Thoracic aorta (tissue), 2 donors: ENCODE data around the gene MTHFS. TPM values are rescaled to one million over a fixed set of nuclear protein-coding genes. Genes with fewer than 3 reads are reported as not detected.
"Not testable (repeated sequence)": the region's sequence is repeated elsewhere in the genome, so short reads cannot be mapped to it uniquely, and the experiment has no call there.

ENCODE experiments used
- ATAC-seq: fragments of 150-250 bp; one replicate; pipeline ENCODE4 v1.8.0; 2017; ENCODE audit warnings: low read depth; ENCODE audit not compliant: insufficient number of reproducible peaks, low FRiP score
- DNase-seq: peaks from one replicate; pipeline ENCODE4 v3.0.0-alpha.2; 2020; ENCODE audit warnings: low spot score
- H3K27ac ChIP-seq, 2 donors: fragments of 200-600 bp; sonication (generic); 1 replicate in 1 of 2; 2 replicates in 1 of 2; pipeline ENCODE4 v1.5.1; 2016; ENCODE audit warnings: mild to moderate bottlenecking in 2 of 2, moderate library complexity in 2 of 2
- H3K27me3 ChIP-seq: fragments of 200-600 bp; sonication (generic); replicated peaks from 2 replicates; pipeline ENCODE4 v1.6.0; 2016; ENCODE audit warnings: mild to moderate bottlenecking; ENCODE audit not compliant: insufficient read depth
- H3K36me3 ChIP-seq: fragments of 200-600 bp; sonication (generic); one replicate; pipeline ENCODE4 v1.5.1; 2016
- H3K4me1 ChIP-seq, 2 donors: fragments of 200-600 bp; sonication (generic); 1 replicate in 1 of 2; 2 replicates in 1 of 2; pipeline versions ENCODE4 v1.5.1 to v1.6.0; 2016; ENCODE audit warnings: low read depth in 2 of 2, mild to moderate bottlenecking in 1 of 2; ENCODE audit not compliant: control insufficient read depth in 1 of 2
- H3K4me3 ChIP-seq: fragments of 200-600 bp; sonication (generic); 2 replicates; pipeline ENCODE4 v1.5.1; 2016; ENCODE audit warnings: mild to moderate bottlenecking
- H3K9me3 ChIP-seq: fragments of 200-600 bp; sonication (generic); 2 replicates; pipeline ENCODE4 v1.5.1; 2016
- CTCF ChIP-seq: fragments of 200-600 bp; sonication (generic); IDR thresholded peaks from one replicate; pipeline ENCODE4 v1.5.1; 2019; ENCODE audit warnings: antibody characterized with exemption
- total RNA-seq, 2 donors: library from RNA; depleted of rRNA; stranded (reverse); fragments of >200 nt; gene quantifications; one replicate each; pipeline versions ENCODE4 v1.1.0 to v1.2.3, GENCODE V29; 2016

MTHFS gene
- total RNA-seq, 2 donors from 2014 or later = 6.2 to 30.6 TPM

GRCh38 chr15:79919749-79920511 is 23.1 kb upstream of the MTHFS start:
- ATAC-seq (no peak), DNase-seq (no peak)
- no peak overlapping the region for H3K27ac ChIP-seq
- no peak overlapping the region for H3K4me3 ChIP-seq
- H3K36me3 ChIP-seq = peaks cover 5% of the 10 kb centered on the region
- peaks cover 4 to 6% of the 10 kb centered on the region in 2 donors for H3K4me1 ChIP-seq
- no peak for TF ChIP-seq CTCF
- H3K9me3 ChIP-seq = peaks cover 57% of the 10 kb centered on the region
- H3K27me3 ChIP-seq = no peaks in the 10 kb centered on the region

- DNase-seq = no peak
- no peak for ATAC-seq
- peaks cover 64% of the 10 kb centered on the region for H3K9me3 ChIP-seq
- peaks cover 5% of the 10 kb centered on the region for H3K36me3 ChIP-seq
- no peaks in the 10 kb centered on the region for H3K27me3 ChIP-seq
- TF ChIP-seq CTCF = no peak
- H3K4me1 ChIP-seq = peaks cover 2% of the 10 kb centered on the region in 2 donors
- H3K4me3 ChIP-seq = no peak overlapping the region
- no peak overlapping the region for H3K27ac ChIP-seq
These were observed 22.4 kb upstream of the MTHFS start for GRCh38 chr15:79919090-79919748.

GRCh38 chr15:79918278-79918677 is 21.5 kb upstream of the MTHFS start:
- no peak for DNase-seq

GRCh38 chr15:79916502-79917132 is 19.8 kb upstream of the MTHFS start:
- no peak for DNase-seq
- Histone ChIP-seq H3K4me3 (no peak overlapping the region), H3K36me3 (peaks cover 4% of the 10 kb centered on the region), H3K4me1 (no peaks in the 10 kb centered on the region), H3K27me3 (no peaks in the 10 kb centered on the region), H3K27ac (no peak overlapping the region), H3K9me3 (peaks cover 66% of the 10 kb centered on the region)
- no peak for TF ChIP-seq CTCF
- ATAC-seq = no peak

More at GRCh38 chr15:79918278-79918677, 21.5 kb upstream of the MTHFS start:
- Histone ChIP-seq H3K4me1 (no peaks in the 10 kb centered on the region), H3K4me3 (no peak overlapping the region), H3K27ac (no peak overlapping the region), H3K36me3 (peaks cover 5% of the 10 kb centered on the region), H3K9me3 (peaks cover 68% of the 10 kb centered on the region), H3K27me3 (no peaks in the 10 kb centered on the region)
- ATAC-seq = no peak
- no peak for TF ChIP-seq CTCF

- H3K9me3 ChIP-seq = peaks cover 60% of the 10 kb centered on the region
- not testable (repeated sequence) for H3K27me3 ChIP-seq, H3K36me3 ChIP-seq, ATAC-seq, H3K4me1 ChIP-seq, H3K27ac ChIP-seq, DNase-seq, H3K4me3 ChIP-seq
These were observed 19.1 kb upstream of the MTHFS start for GRCh38 chr15:79915776-79916501.
